ENCODE measurements around the gene SCNN1G. TPM values are rescaled to one million over a fixed set of nuclear protein-coding genes. Genes with fewer than 3 reads are reported as not detected.

The SCNN1G gene
- total RNA-seq, 1 experiment from 2014 or later, result not detected

GRCh38 chr16:23248261-23249194, 66.0 kb downstream of the SCNN1G start (continued):
- TF ChIP-seq POLR2AphosphoS5 (IDR thresholded peaks at IDR 0.05; ENCODE audit: low read depth, low read length) (no peak), ZFX (IDR thresholded peaks at IDR 0.05) (no peak), ELF1 (IDR thresholded peaks at IDR 0.05; ENCODE audit: borderline replicate concordance, low read depth) (no peak), EGR1 (IDR thresholded peaks at IDR 0.05; ENCODE audit: low read depth) (no peak), SP1 (IDR thresholded peaks at IDR 0.05; ENCODE audit: low read depth) (no peak), JUND (IDR thresholded peaks at IDR 0.05) (no peak)

GRCh38 chr16:23249830-23250229, 67.3 kb downstream of the SCNN1G start:
- Histone ChIP-seq H2AFZ (ENCODE audit: low read depth, low read length, poor library complexity, severe bottlenecking) (no peak overlapping the region), H3K27ac (ENCODE audit: low read depth, low read length) (no peak overlapping the region), H3K36me3 (ENCODE audit: control insufficient read depth in 1 of 2, insufficient read depth in 2 of 2, low read length in 2 of 2) (no peaks in the 10 kb centered on the region; a peak in 1 of 4 replicates), H3K27me3 (ENCODE audit: insufficient read depth, low read length) (peaks cover 4% of the 10 kb centered on the region; the same call in 1 of the 2 replicates), H3K9me3 (ENCODE audit: control insufficient read depth in 1 of 2, insufficient read depth in 1 of 2, low read depth in 1 of 2, low read length in 2 of 2) (no peaks in the 10 kb centered on the region), H3K4me2 (ENCODE audit: low read length) (no peak overlapping the region), H3K79me2 (ENCODE audit: insufficient read depth, low read length) (no peaks in the 10 kb centered on the region), H3K4me3 (replicated peaks in 1 of 2; ENCODE audit: low read depth in 1 of 2, low read length in 2 of 2) (no peak overlapping the region), H3K4me1 (ENCODE audit: control insufficient read depth in 1 of 2, insufficient read depth in 2 of 2, low read length in 2 of 2) (no peaks in the 10 kb centered on the region), H3K9ac (ENCODE audit: low read length) (no peak overlapping the region), H4K20me1 (ENCODE audit: insufficient read depth) (no peaks in the 10 kb centered on the region), H3K9me2 (ENCODE audit: insufficient read depth) (no peaks in the 10 kb centered on the region)
- ChIA-PET POLR2A (no interaction called here), CTCF (no interaction called here), RAD21 (ENCODE audit: low non-redundant PET in 1 of 2, low total read pairs in 2 of 2, uncharacterized antibody in 2 of 2, unreplicated experiment in 2 of 2) (no interaction called here)
- no peak for ATAC-seq
- no peak for DNase-seq (ENCODE audit: low read depth, low spot score)
- BruUV-seq (replicated peaks), result no TSS peak
- TF ChIP-seq CTCF (IDR thresholded peaks at IDR 0.05 in 2 of 3, conservative IDR thresholded peaks at IDR 0.05 in 1 of 3; ENCODE audit: borderline replicate concordance in 1 of 3, insufficient read depth in 1 of 3, low read depth in 2 of 3, low read length in 2 of 3), result no peak
- no peak for TF ChIP-seq ZNF274 (IDR thresholded peaks at IDR 0.05; ENCODE audit: low read depth, low read length)
- TF ChIP-seq ELF1 (IDR thresholded peaks at IDR 0.05; ENCODE audit: borderline replicate concordance, low read depth), result no peak
- no peak for TF ChIP-seq POLR2AphosphoS5 (IDR thresholded peaks at IDR 0.05; ENCODE audit: low read depth, low read length)
- TF ChIP-seq RAD21 (IDR thresholded peaks at IDR 0.05; ENCODE audit: low read depth), result no peak
- TF ChIP-seq TCF7L2 (IDR thresholded peaks at IDR 0.05; ENCODE audit: borderline replicate concordance, extremely low read depth, insufficient read depth, insufficient read length), result no peak
- no peak for TF ChIP-seq EZH2 (IDR thresholded peaks at IDR 0.05)
- TF ChIP-seq CBX3 (IDR thresholded peaks at IDR 0.05; ENCODE audit: low read depth), result no peak
- TF ChIP-seq POLR2A (IDR thresholded peaks at IDR 0.05; ENCODE audit: borderline replicate concordance, extremely low read depth, insufficient read depth, insufficient read length), result no peak
- TF ChIP-seq ZFX (IDR thresholded peaks at IDR 0.05), result no peak
- TF ChIP-seq FOSL1 (IDR thresholded peaks at IDR 0.05; ENCODE audit: low read depth), result no peak
- TF ChIP-seq ATF3 (IDR thresholded peaks at IDR 0.05), result no peak
- intact Hi-C loops (cut with micrococcal nuclease), result no loop called here

All from HCT116 (cell line).